PC-9 (cell line): ENCODE data around the gene GRAP2. TPM values are rescaled to one million over a fixed set of nuclear protein-coding genes. Genes with fewer than 3 reads are reported as not detected.

ENCODE experiments used
- BruUV-seq: library from RNA; stranded (reverse); fragments of 400-500 nt; replicated peaks from 2 replicates; lab custom pipeline; 2021; lab: Mats Ljungman, UMichigan
- CTCF ChIA-PET: fragments of 300-600 bp; sonication (Branson Sonifier 250); formaldehyde crosslinking; loops from one replicate; lab custom pipeline; 2022; ENCODE audit warnings: antibody characterized with exemption; lab: Charles Lee
- POLR2A ChIA-PET: fragments of 300-600 bp; sonication (Branson Sonifier 250); formaldehyde crosslinking; loops from one replicate; lab custom pipeline; 2022; ENCODE audit warnings: antibody characterized with exemption; ENCODE audit not compliant: unreplicated experiment; lab: Charles Lee
- DNase-seq, 2 experiments: peaks; one replicate each; pipeline versions ENCODE4 v3.0.0 to v3.0.0-alpha.2; 2015 to 2022; ENCODE audit warnings: mixed read lengths in 1 of 2
- H2AFZ ChIP-seq: fragments of 200-600 bp; sonication (generic); 2 replicates; pipeline ENCODE4 v1.8.1; 2017; ENCODE audit warnings: antibody characterized with exemption
- H3F3A ChIP-seq: fragments of 200-600 bp; sonication (generic); 2 replicates; pipeline ENCODE4 v1.8.1; 2017; ENCODE audit warnings: antibody characterized with exemption, mild to moderate bottlenecking, low read depth; ENCODE audit not compliant: insufficient read depth
- H3K27ac ChIP-seq: fragments of 200-600 bp; sonication (generic); 2 replicates; pipeline ENCODE4 v1.6.1; 2016; ENCODE audit warnings: mixed run types
- H3K27me3 ChIP-seq: fragments of 200-600 bp; sonication (generic); 2 replicates; pipeline ENCODE4 v1.6.1; 2016; ENCODE audit warnings: low read depth, mixed run types; ENCODE audit not compliant: insufficient read depth
- H3K36me3 ChIP-seq: fragments of 200-600 bp; sonication (generic); 2 replicates; pipeline ENCODE4 v1.6.1; 2016; ENCODE audit warnings: low read depth, mixed run types
- H3K4me1 ChIP-seq: fragments of 200-600 bp; sonication (generic); replicated peaks from 2 replicates; pipeline ENCODE4 v1.6.1; 2016; ENCODE audit warnings: mixed run types; ENCODE audit not compliant: insufficient read depth
- H3K4me2 ChIP-seq: fragments of 200-600 bp; sonication (generic); 2 replicates; pipeline ENCODE4 v1.6.1; 2017; ENCODE audit warnings: mixed run types
- H3K4me3 ChIP-seq: fragments of 200-600 bp; sonication (generic); 2 replicates; pipeline ENCODE4 v1.6.1; 2016; ENCODE audit warnings: mixed run types
- H3K79me2 ChIP-seq: fragments of 200-600 bp; sonication (generic); 2 replicates; pipeline ENCODE4 v1.6.1; 2017; ENCODE audit warnings: low read depth, mixed run types
- H3K9me2 ChIP-seq: fragments of 200-600 bp; sonication (generic); 2 replicates; pipeline ENCODE4 v1.8.1; 2017; ENCODE audit warnings: mild to moderate bottlenecking; ENCODE audit not compliant: insufficient read depth
- H3K9me3 ChIP-seq: fragments of 200-600 bp; sonication (generic); 2 replicates; pipeline ENCODE4 v1.8.1; 2016; ENCODE audit warnings: low read depth; ENCODE audit not compliant: insufficient read depth
- H4K20me1 ChIP-seq: fragments of 200-600 bp; sonication (generic); 2 replicates; pipeline ENCODE4 v1.8.1; 2017; ENCODE audit not compliant: insufficient read depth
- CTCF ChIP-seq: fragments of 200-600 bp; sonication (generic); conservative IDR thresholded peaks from 2 replicates; pipeline ENCODE4 v1.6.1; 2017; ENCODE audit warnings: mixed run types, antibody characterized with exemption, mild to moderate bottlenecking, moderate library complexity
- EZH2 ChIP-seq: fragments of 200-600 bp; sonication (generic); IDR thresholded peaks from 2 replicates; pipeline ENCODE4 v1.8.0; 2017; ENCODE audit warnings: antibody characterized with exemption, low read depth
- intact Hi-C: fragments of 100-400 bp; cut with micrococcal nuclease; formaldehyde crosslinking; loops from one replicate; pipeline ENCODE4 v1.10.0; 2022; ENCODE audit not compliant: unreplicated experiment
- total RNA-seq: library from RNA; stranded (reverse); gene quantifications from 2 replicates; pipeline ENCODE4 v1.2.3, GENCODE V29; 2021

Gene GRAP2
- total RNA-seq, 1 experiment from 2014 or later, result not detected

- no peaks in the 10 kb centered on the region for H3K9me3 ChIP-seq
- H4K20me1 ChIP-seq, result no peaks in the 10 kb centered on the region
- no peak for DNase-seq
- no peak overlapping the region for H3K27ac ChIP-seq
- no peaks in the 10 kb centered on the region for H3F3A ChIP-seq
- H3K9me2 ChIP-seq, result no peaks in the 10 kb centered on the region
- CTCF ChIA-PET, result interaction anchor here (0.5 kb wide), 1 partner anchor 1881 kb away, joined by 5 read pairs; no protein-coding TSS in a partner anchor
- no peak overlapping the region for H2AFZ ChIP-seq
- no peaks in the 10 kb centered on the region for H3K36me3 ChIP-seq
- H3K4me3 ChIP-seq, result no peak overlapping the region
- peaks cover 76% of the 10 kb centered on the region for H3K27me3 ChIP-seq
- no peak for TF ChIP-seq EZH2
- no peak for TF ChIP-seq CTCF
- POLR2A ChIA-PET, result no interaction called here
- no peaks in the 10 kb centered on the region for H3K4me1 ChIP-seq
- H3K4me2 ChIP-seq, result no peak overlapping the region
- H3K79me2 ChIP-seq, result no peaks in the 10 kb centered on the region
- intact Hi-C loops, result no loop called here
- BruUV-seq, result no TSS peak
Observed at GRCh38 chr22:39896313-39896996, 4.4 kb upstream of the GRAP2 start.

GRCh38 chr22:39897841-39898240, 3.0 kb upstream of the GRAP2 start:
- BruUV-seq, result no TSS peak

GRCh38 chr22:39898997-39899396, 1.9 kb upstream of the GRAP2 start:
- ChIA-PET CTCF (no interaction called here), POLR2A (no interaction called here)
- no TSS peak for BruUV-seq
- H3K36me3 ChIP-seq, result no peaks in the 10 kb centered on the region
- no peak overlapping the region for H3K4me3 ChIP-seq
- no peaks in the 10 kb centered on the region for H3K4me1 ChIP-seq
- no peak for DNase-seq
- no peaks in the 10 kb centered on the region for H3K9me3 ChIP-seq
- no peak overlapping the region for H2AFZ ChIP-seq
- H4K20me1 ChIP-seq, result no peaks in the 10 kb centered on the region
- TF ChIP-seq EZH2 (no peak), CTCF (no peak)
- H3K9me2 ChIP-seq, result no peaks in the 10 kb centered on the region
- H3K79me2 ChIP-seq, result no peaks in the 10 kb centered on the region
- peaks cover 81% of the 10 kb centered on the region for H3K27me3 ChIP-seq
- H3K4me2 ChIP-seq, result no peak overlapping the region
- H3K27ac ChIP-seq, result no peak overlapping the region
- no peaks in the 10 kb centered on the region for H3F3A ChIP-seq
- intact Hi-C loops, result no loop called here

More at GRCh38 chr22:39897841-39898240, 3.0 kb upstream of the GRAP2 start:
- no peaks in the 10 kb centered on the region for H4K20me1 ChIP-seq
- no peaks in the 10 kb centered on the region for H3F3A ChIP-seq
- DNase-seq, result no peak
- TF ChIP-seq EZH2 (no peak), CTCF (no peak)
- intact Hi-C loops, result no loop called here
- no peak overlapping the region for H3K27ac ChIP-seq
- H3K4me2 ChIP-seq, result no peak overlapping the region
- no peaks in the 10 kb centered on the region for H3K9me3 ChIP-seq
- H3K27me3 ChIP-seq, result peaks cover 81% of the 10 kb centered on the region
- ChIA-PET POLR2A (no interaction called here), CTCF (interaction anchor here (0.7 kb wide), 2 partner anchors 29 to 183 kb away, joined by 6 to 8 read pairs; no protein-coding TSS in a partner anchor)
- H3K9me2 ChIP-seq, result no peaks in the 10 kb centered on the region
- no peak overlapping the region for H3K4me3 ChIP-seq
- H3K79me2 ChIP-seq, result no peaks in the 10 kb centered on the region
- no peaks in the 10 kb centered on the region for H3K36me3 ChIP-seq
- H2AFZ ChIP-seq, result no peak overlapping the region
- H3K4me1 ChIP-seq, result no peaks in the 10 kb centered on the region
